ENCODE data around the gene HDAC1.
"Not testable (repeated sequence)": the region's sequence is repeated elsewhere in the genome, so short reads cannot be mapped to it uniquely, and the experiment has no call there.

Gene HDAC1

DNA sequence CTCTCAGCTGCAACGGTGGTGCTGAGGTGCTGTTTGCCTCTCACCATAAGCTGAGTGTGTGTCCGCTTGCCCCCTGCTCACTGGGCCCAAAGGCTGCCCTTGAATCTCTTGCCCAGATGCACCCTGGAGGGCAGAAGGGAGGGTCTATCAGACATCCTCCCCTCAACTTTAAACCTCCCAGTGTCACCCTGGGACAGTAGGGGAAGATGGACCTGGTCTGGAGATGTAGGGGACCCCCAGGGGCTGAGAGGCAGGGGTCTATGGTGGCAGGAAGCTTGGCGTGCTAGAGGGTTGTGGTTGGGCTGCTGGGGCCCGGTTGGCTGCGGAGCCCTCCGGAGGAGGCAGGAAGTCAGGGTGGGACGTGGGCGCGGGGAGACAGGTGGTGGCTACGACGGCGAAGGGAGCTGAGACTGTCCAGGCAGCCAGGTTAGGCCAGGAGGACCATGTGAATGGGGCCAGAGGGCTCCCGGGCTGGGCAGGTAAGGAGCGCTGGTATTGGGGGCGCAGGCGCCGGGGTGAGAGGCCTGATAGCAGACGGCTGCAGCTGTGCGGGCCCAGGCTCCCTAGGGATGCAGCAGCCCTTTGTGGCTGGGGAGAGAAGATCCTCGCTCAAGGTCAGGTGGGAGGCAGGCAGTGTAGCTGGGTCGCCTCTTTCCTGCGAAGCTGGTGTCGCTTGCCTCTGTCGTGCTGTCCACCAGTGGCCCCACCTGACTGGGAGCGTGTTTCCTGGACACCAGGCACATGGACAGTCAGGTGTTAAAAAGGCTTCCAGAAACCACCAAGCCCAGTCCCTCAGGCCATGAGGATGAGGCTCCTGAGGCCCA is 40.8 kb upstream of the HDAC1 start, which contains the start of gene LCK:
Gene LCK, plus strand, starts transcription at position 373 of the 824 bp plus-strand sequence. CDS start 23,065 bp downstream, outside the sequence.
- DNase-seq (ENCODE audit: low read depth) = no peak
- TF ChIP-seq, protein P1, sequence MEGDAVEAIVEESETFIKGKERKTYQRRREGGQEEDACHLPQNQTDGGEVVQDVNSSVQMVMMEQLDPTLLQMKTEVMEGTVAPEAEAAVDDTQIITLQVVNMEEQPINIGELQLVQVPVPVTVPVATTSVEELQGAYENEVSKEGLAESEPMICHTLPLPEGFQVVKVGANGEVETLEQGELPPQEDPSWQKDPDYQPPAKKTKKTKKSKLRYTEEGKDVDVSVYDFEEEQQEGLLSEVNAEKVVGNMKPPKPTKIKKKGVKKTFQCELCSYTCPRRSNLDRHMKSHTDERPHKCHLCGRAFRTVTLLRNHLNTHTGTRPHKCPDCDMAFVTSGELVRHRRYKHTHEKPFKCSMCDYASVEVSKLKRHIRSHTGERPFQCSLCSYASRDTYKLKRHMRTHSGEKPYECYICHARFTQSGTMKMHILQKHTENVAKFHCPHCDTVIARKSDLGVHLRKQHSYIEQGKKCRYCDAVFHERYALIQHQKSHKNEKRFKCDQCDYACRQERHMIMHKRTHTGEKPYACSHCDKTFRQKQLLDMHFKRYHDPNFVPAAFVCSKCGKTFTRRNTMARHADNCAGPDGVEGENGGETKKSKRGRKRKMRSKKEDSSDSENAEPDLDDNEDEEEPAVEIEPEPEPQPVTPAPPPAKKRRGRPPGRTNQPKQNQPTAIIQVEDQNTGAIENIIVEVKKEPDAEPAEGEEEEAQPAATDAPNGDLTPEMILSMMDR (IDR thresholded peaks at IDR 0.05; ENCODE audit: low read length, missing control alignments) = no peak
- H3K4me3 ChIP-seq (replicated peaks; ENCODE audit: low read depth, low read length) = no peak within 1 kb of the TSS

DNA sequence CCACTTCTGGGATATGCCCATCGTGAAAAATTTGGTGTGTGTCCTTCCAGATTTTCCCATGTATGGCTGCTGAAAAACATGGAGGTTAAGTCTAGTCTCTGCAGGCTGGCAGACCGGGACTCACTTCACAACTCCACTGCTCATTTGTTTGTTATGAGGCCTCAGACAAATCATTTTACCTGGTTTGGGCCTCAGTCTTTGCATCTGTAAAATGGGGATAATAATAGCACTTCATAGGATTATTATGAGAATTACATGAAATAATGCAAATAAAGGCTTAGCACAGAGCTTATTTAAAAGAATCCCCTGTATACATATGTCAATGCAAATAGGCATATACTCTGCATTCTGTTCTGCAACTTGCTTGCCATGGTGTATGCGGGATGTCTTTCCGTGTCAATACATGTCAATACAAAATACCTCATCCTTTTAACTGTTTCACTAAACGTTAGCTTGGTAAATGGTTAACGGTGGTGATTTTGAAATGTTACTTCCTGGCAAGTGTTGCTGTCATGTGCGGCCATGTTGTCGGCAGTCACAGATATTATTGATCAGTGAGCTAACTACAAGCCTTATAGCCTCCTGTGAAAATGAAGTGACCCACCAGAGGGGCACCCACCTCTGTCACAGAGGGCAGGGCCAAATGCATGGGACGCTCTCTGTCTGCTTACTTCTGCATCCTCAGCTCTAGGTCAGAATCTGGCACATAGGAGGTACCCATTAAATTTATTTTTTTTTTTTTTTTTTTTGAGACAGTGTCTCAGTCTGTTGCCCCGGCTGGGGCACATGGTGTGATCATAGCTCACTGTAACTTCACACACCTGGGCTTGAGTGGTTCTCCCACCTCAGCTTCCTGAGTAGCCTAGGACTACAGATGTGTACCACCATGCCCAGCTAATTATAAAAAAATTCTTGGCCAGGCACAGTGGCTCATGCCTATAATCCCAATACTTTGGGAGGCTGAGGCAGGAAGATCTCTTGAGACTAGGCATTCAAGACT is 36.5 kb upstream of the HDAC1 start:
- DNase-seq (ENCODE audit: low read depth) = no peak
- TF ChIP-seq, protein P1 (IDR thresholded peaks at IDR 0.05; ENCODE audit: low read length, missing control alignments) = no peak
- no peak overlapping the region for H3K4me3 ChIP-seq (replicated peaks; ENCODE audit: low read depth, low read length)

DNA sequence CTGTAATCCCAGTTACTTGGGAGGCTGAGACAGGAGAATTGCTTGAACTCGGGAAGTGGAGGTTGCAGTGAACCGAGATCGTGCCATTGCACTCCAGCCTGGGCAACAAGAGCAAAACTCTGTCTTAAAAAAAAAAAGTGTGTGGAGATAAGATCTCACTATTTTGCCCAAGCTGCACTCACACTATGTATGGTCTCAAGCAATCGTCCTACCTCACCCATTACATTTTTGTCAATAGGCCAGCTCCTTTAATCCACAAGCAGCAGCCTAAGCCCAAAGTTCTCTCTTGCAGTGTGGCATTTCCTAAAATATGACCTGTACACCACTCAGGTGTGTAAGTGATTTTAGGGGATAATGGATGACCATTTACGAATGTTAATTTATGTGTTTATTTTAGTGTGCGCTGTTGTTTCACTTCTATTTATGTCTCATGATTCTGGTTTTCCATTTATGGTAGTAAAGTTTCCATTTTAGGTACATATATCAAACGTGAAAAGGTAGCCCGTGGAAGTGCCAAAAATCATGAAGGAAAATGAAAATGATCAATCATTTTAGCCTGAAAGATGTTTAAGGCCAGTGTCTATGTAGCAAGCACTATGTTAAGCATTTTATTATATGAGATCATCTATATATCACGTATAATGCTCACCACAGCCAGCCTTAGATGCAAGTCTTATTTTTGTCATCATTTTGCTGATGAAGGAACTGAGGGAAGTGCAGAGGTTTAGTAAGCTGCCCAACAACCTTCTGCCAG is 35.2 kb upstream of the HDAC1 start:
- DNase-seq (ENCODE audit: low read depth) = no peak
- H3K4me3 ChIP-seq (replicated peaks; ENCODE audit: low read depth, low read length) = no peak overlapping the region

GRCh38 chr1:32257227-32257508 is 34.7 kb upstream of the HDAC1 start:
- no peak overlapping the region for H3K4me3 ChIP-seq (replicated peaks; ENCODE audit: low read depth, low read length)
- TF ChIP-seq, protein P1 (IDR thresholded peaks at IDR 0.05; ENCODE audit: low read length, missing control alignments) = no peak
- no peak for DNase-seq (ENCODE audit: low read depth)

More for the DNA sequence above, 35.2 kb upstream of the HDAC1 start:
- TF ChIP-seq, protein P1 (IDR thresholded peaks at IDR 0.05; ENCODE audit: low read length, missing control alignments) = no peak

GRCh38 chr1:32263236-32263593 is 28.7 kb upstream of the HDAC1 start:
- not testable (repeated sequence) for H3K4me3 ChIP-seq (replicated peaks; ENCODE audit: low read depth, low read length)

GRCh38 chr1:32263744-32264143 is 28.1 kb upstream of the HDAC1 start:
- DNase-seq (ENCODE audit: low read depth) = no peak
- no peak overlapping the region for H3K4me3 ChIP-seq (replicated peaks; ENCODE audit: low read depth, low read length)
- TF ChIP-seq, protein P1 (IDR thresholded peaks at IDR 0.05; ENCODE audit: low read length, missing control alignments) = no peak

More at GRCh38 chr1:32263236-32263593, 28.7 kb upstream of the HDAC1 start:
- DNase-seq (ENCODE audit: low read depth) = not testable (repeated sequence)
